Measurements from ENCODE around the gene RAB9B.

RAB9B gene

GRCh38 chrX:103811858-103812257 is 20.2 kb downstream of the RAB9B start:
- DNase-seq = no peak

- DNase-seq = no peak
These were observed 25.1 kb downstream of the RAB9B start for GRCh38 chrX:103806862-103807474.

GRCh38 chrX:103805860-103806259 is 26.2 kb downstream of the RAB9B start:
- no peak for DNase-seq

GRCh38 chrX:103800318-103800717 is 31.7 kb downstream of the RAB9B start:
- DNase-seq = no peak

- no peak for DNase-seq
These were observed 34.4 kb downstream of the RAB9B start for GRCh38 chrX:103797691-103798090.

GRCh38 chrX:103794119-103794518 is 37.9 kb downstream of the RAB9B start:
- DNase-seq = no peak

GRCh38 chrX:103793545-103793940 is 38.5 kb downstream of the RAB9B start:
- DNase-seq = no peak

GRCh38 chrX:103792916-103793544 is 39.0 kb downstream of the RAB9B start:
- peak; percentile 70 for DNase-seq

GRCh38 chrX:103791826-103792485 is 40.1 kb downstream of the RAB9B start:
- peak; percentile 32 for DNase-seq

- no peak for DNase-seq
These were observed 40.8 kb downstream of the RAB9B start for GRCh38 chrX:103791228-103791627.

GRCh38 chrX:103789004-103789403 is 43.1 kb downstream of the RAB9B start:
- DNase-seq = no peak

- DNase-seq = no peak
These were observed 48.1 kb downstream of the RAB9B start for GRCh38 chrX:103783971-103784370.

GRCh38 chrX:103783196-103783595 is 48.9 kb downstream of the RAB9B start:
- DNase-seq = no peak

- no peak for DNase-seq
These were observed 49.4 kb downstream of the RAB9B start for GRCh38 chrX:103782640-103783039.

GRCh38 chrX:103781706-103782105 is 50.4 kb downstream of the RAB9B start:
- no peak for DNase-seq

- no peak for DNase-seq
These were observed 51.0 kb downstream of the RAB9B start for GRCh38 chrX:103781062-103781402.

GRCh38 chrX:103780336-103781061 is 51.6 kb downstream of the RAB9B start:
- no peak for DNase-seq

- peak; percentile 11 for DNase-seq
These were observed 52.8 kb downstream of the RAB9B start for GRCh38 chrX:103779141-103779789.

GRCh38 chrX:103776546-103776945 is 55.5 kb downstream of the RAB9B start, which contains the start of gene PLP1:
TSS of gene PLP1 (plus strand) at chrX:103776840. CDS start at chrX:103776996, 156 bp downstream.
- no peak for DNase-seq

GRCh38 chrX:103774070-103774642 is 57.9 kb downstream of the RAB9B start:
- peak; percentile 57 for DNase-seq

GRCh38 chrX:103773445-103773844 is 58.6 kb downstream of the RAB9B start:
- no peak for DNase-seq
